Cardiac muscle cell (in vitro differentiated cells and primary cell): ENCODE data around the gene EPHB2. TPM values are rescaled to one million over a fixed set of nuclear protein-coding genes. Genes with fewer than 3 reads are reported as not detected.

Experiments
- DNase-seq, 2 donors: peaks; one replicate each; pipeline versions ENCODE4 v3.0.0 to v3.0.0-alpha.2; 2010 to 2017; ENCODE audit warnings: low read depth in 1 of 2, low spot score in 1 of 2
- H3K27ac ChIP-seq: fragments of 200-600 bp; sonication (generic); 2 replicates; pipeline ENCODE4 v1.5.1; 2016
- H3K27me3 ChIP-seq: fragments of 200-600 bp; sonication (generic); 2 replicates; pipeline ENCODE4 v1.6.0; 2016; ENCODE audit warnings: control low read depth
- H3K36me3 ChIP-seq: fragments of 200-600 bp; sonication (generic); 2 replicates; pipeline ENCODE4 v1.5.1; 2016; ENCODE audit warnings: control low read depth
- H3K4me1 ChIP-seq: fragments of 200-600 bp; sonication (generic); 2 replicates; pipeline ENCODE4 v1.8.1; 2017; ENCODE audit warnings: low read depth, mild to moderate bottlenecking, mixed run types
- H3K4me3 ChIP-seq: fragments of 200-600 bp; sonication (generic); 2 replicates; pipeline ENCODE4 v1.5.1; 2016; ENCODE audit warnings: mild to moderate bottlenecking
- H3K9me3 ChIP-seq: fragments of 200-600 bp; sonication (generic); 2 replicates; pipeline ENCODE4 v1.5.1; 2017; ENCODE audit warnings: low read depth, mild to moderate bottlenecking, control low read depth
- polyA plus RNA-seq: library from polyadenylated mRNA; unstranded; fragments of >200 nt; fragmentation: Nextera tagmentation; extraction: Ambion mirVana; gene quantifications from 2 replicates; pipeline ENCODE4 v1.2.1, GENCODE V29; 2016
- total RNA-seq: library from RNA; depleted of rRNA; stranded (reverse); fragments of >200 nt; gene quantifications from 2 replicates; pipeline ENCODE4 v1.2.3, GENCODE V29; 2016
- TF ChIP-seq, protein P1 (sequence below): IDR thresholded peaks from 2 replicates; pipeline ENCODE4 v1.5.1; 2012; ENCODE audit warnings: low read depth, mild to moderate bottlenecking, low read length

EPHB2 gene
- total and polyA plus RNA-seq, 2 experiments from 2014 or later: 38.8 to 96.3 TPM

DNA sequence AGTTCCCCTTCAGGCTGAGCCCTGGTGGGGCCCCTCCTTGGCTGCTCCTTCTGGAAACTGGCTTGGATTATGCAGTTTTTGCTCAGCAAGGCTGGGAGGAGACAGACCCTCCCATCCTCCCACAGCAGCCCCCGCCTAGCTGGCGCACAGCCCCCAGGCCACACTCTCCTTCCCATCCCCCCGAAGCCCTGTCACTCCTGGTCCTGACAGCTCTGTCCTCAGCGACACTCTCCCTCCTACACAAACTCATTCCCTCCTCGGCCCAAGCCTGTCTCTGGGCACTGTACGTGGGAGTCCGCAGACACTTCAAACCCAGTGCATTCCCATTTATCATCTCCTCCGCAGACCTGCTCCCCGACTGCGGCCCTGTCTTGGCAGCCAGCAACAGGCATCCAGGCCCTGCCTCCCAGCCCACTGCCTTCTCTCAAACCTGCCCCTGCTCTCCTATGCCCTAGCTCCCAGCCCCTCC, 25.0 kb upstream of the EPHB2 start:
- H3K27me3 ChIP-seq: no peaks in the 10 kb centered on the region
- DNase-seq: peak; percentile 34 to 41
- no peaks in the 10 kb centered on the region for H3K9me3 ChIP-seq
- TF ChIP-seq, protein P1, sequence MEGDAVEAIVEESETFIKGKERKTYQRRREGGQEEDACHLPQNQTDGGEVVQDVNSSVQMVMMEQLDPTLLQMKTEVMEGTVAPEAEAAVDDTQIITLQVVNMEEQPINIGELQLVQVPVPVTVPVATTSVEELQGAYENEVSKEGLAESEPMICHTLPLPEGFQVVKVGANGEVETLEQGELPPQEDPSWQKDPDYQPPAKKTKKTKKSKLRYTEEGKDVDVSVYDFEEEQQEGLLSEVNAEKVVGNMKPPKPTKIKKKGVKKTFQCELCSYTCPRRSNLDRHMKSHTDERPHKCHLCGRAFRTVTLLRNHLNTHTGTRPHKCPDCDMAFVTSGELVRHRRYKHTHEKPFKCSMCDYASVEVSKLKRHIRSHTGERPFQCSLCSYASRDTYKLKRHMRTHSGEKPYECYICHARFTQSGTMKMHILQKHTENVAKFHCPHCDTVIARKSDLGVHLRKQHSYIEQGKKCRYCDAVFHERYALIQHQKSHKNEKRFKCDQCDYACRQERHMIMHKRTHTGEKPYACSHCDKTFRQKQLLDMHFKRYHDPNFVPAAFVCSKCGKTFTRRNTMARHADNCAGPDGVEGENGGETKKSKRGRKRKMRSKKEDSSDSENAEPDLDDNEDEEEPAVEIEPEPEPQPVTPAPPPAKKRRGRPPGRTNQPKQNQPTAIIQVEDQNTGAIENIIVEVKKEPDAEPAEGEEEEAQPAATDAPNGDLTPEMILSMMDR: no peak
- peaks cover 10% of the 10 kb centered on the region for H3K4me1 ChIP-seq
- H3K36me3 ChIP-seq: no peaks in the 10 kb centered on the region
- H3K27ac ChIP-seq: peak overlapping the region; percentile 12
- H3K4me3 ChIP-seq: no peak overlapping the region

DNA sequence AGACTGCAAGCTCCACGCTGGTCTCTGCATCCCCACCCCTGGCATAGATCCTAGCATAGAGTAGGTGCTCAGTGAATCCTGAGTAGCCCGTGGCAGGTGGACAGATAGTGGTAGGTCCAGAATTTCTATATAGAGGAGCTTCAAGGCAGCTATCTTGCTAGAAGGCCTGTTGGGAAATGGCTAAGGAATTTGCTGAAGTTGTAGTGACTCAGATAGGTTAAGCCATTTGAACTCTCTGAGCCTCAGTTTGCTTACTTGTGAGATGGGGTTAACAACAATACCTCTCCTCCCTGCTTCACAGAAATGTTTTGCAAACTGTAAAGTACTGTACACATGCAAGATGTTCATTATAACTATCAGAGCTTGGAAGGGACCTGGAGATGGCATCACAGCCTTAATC, 23.4 kb upstream of the EPHB2 start:
- H3K4me1 ChIP-seq: peaks cover 10% of the 10 kb centered on the region
- H3K27ac ChIP-seq: no peak overlapping the region
- DNase-seq: no peak
- TF ChIP-seq, protein P1: no peak
- no peaks in the 10 kb centered on the region for H3K36me3 ChIP-seq
- no peak overlapping the region for H3K4me3 ChIP-seq
- H3K9me3 ChIP-seq: no peaks in the 10 kb centered on the region
- H3K27me3 ChIP-seq: no peaks in the 10 kb centered on the region

DNA sequence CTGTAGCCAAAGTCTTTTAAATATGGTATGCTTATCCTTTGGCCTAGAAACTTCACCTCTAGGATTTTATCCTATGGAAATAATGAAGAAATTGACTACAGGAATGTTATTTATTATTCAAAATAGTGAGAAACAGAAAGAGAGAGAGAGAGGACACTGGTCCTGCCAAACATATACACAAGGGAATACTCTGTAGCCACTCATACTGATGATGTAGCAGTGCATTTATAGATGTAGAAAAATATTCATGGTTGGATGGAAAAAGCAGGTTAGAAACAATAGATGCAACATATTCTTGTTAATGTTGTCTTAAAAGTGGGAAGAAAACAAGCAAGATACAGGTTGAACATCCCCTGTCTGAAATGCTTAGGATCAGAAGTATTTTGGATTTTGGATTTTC, 22.2 kb upstream of the EPHB2 start:
- Histone ChIP-seq H3K27me3 (no peaks in the 10 kb centered on the region), H3K36me3 (no peaks in the 10 kb centered on the region), H3K27ac (no peak overlapping the region), H3K4me3 (no peak overlapping the region), H3K4me1 (peaks cover 10% of the 10 kb centered on the region), H3K9me3 (no peaks in the 10 kb centered on the region)
- TF ChIP-seq, protein P1: no peak
- DNase-seq: no peak

DNA sequence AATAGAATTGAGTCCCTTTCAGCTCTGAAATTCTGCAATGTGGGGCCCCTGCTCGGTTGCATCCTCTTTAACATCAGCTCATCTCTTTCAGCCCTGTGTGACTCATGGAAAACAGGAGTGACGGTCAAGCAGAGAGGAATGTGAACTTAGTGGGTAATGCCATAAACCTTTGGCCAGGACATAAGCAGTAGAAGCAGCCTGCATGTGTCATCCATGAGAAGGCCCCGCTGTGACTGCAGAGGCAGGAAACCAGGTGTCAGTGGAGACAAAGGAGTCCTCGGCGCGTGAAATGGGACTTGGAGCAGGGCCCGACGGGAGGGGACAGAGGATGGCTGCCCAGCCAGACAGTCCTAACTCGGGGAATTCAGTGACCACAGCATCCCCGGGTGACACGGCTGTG, 21.1 kb upstream of the EPHB2 start:
- TF ChIP-seq, protein P1: no peak
- Histone ChIP-seq H3K27ac (no peak overlapping the region), H3K9me3 (no peaks in the 10 kb centered on the region), H3K4me3 (no peak overlapping the region), H3K36me3 (no peaks in the 10 kb centered on the region), H3K27me3 (no peaks in the 10 kb centered on the region), H3K4me1 (peaks cover 10% of the 10 kb centered on the region)
- peak in 1 of 2 donors; percentile 46 for DNase-seq

DNA sequence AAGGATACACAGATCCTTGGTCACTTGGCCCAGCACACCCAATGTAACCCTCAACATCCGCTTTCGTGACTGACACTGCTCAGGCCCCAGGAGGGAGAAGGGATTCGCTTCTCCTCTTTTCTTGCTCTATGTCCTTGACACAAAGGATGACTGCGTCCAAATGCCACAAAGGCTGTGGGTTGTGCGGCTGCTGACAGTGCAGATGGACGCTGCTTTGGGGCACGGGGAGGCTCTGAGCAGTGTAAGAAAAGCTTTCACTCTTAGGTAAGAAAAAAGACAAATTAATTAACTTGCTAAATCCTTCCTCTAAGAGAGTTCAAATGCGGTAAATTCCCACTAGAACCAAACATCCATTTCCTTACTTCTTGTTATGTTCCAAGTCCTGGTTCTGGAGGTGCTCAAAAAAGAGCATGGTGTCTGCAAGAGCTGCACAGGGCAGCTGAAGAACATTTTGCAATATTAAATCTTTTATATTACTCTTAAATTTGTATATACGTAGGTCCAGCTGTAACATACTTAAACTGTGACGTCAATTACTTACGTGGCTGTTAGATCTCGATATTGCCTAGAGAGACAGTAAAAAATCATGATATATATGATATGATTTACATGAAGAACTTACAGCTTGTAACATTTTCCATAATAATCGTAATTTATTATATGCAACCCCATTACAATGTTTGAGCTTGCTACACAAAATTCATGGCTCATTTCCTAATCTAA, 19.4 kb upstream of the EPHB2 start:
- no peaks in the 10 kb centered on the region for H3K36me3 ChIP-seq
- DNase-seq: no peak
- H3K27me3 ChIP-seq: no peaks in the 10 kb centered on the region
- no peak overlapping the region for H3K27ac ChIP-seq
- no peak overlapping the region for H3K4me3 ChIP-seq
- H3K9me3 ChIP-seq: no peaks in the 10 kb centered on the region
- TF ChIP-seq, protein P1: no peak
- peaks cover under 1% of the 10 kb centered on the region for H3K4me1 ChIP-seq
